HUES48 (cell line): ENCODE measurements around the gene ZNF672.

Source experiments
- H3K27ac ChIP-seq: one replicate; pipeline ENCODE4 v1.7.0; 2013; ENCODE audit warnings: low read depth, low read length, inconsistent platforms
- H3K27me3 ChIP-seq: 2 replicates; pipeline ENCODE4 v1.6.1; 2013; ENCODE audit warnings: mild to moderate bottlenecking, low read length; ENCODE audit not compliant: control insufficient read depth, insufficient read depth
- H3K36me3 ChIP-seq: 2 replicates; pipeline ENCODE4 v1.6.1; 2013; ENCODE audit warnings: low read length; ENCODE audit not compliant: control insufficient read depth, insufficient read depth
- H3K4me1 ChIP-seq: 2 replicates; pipeline ENCODE4 v1.6.1; 2013; ENCODE audit warnings: mild to moderate bottlenecking, low read length; ENCODE audit not compliant: control insufficient read depth, insufficient read depth
- H3K4me3 ChIP-seq: 2 replicates; pipeline ENCODE4 v1.5.1; 2013; ENCODE audit warnings: mild to moderate bottlenecking, low read depth, low read length
- H3K9ac ChIP-seq: 2 replicates; pipeline ENCODE4 v1.6.1; 2013; ENCODE audit warnings: mild to moderate bottlenecking, low read depth, low read length, moderate library complexity
- H3K9me3 ChIP-seq: 2 replicates; pipeline ENCODE4 v1.6.1; 2013; ENCODE audit warnings: low read length; ENCODE audit not compliant: control insufficient read depth, insufficient read depth

ZNF672 gene

DNA sequence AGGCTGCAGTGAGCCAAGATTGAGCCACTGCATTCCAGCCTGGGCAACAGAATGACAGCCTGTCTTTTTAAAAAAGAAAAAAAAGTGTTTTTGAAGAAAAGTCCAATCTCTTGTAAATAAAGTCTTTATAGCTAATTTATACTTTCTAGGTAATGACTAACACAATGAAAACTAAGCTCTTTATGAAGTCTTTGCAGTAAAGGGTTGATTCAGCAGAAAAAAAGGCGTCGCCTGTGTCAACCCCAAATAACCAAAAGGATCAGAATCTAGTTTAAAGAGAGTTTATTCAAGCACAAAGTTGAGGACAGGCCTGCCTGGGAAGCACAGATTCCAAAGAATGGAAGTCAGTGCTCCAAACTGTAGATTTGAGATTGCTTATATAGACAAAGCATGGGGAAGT lies 53.7 kb downstream of the ZNF672 start:
- Histone ChIP-seq H3K4me3 (no peak overlapping the region), H3K9me3 (no peaks in the 10 kb centered on the region), H3K27me3 (no peaks in the 10 kb centered on the region)

DNA sequence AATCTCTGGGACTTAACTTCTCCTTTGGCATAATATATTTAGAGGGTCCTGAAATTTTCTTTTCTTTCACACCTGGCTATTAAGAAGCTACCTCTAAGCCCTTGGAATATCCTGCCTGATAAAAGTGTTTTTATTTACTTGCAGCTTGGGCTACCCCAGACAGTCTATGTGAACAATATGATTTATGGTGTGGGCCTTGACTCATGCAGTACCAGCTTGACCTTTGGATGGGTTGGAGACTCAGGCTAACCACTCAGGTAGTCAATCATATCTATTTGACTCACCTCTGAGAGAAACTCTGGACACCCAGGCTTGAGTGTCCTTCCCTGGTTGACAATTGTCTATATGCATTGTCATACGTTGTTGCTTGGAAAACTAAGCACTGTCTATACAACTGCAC lies 54.6 kb downstream of the ZNF672 start:
- Histone ChIP-seq H3K4me3 (no peak overlapping the region), H3K27me3 (no peaks in the 10 kb centered on the region), H3K4me1 (peaks cover 5% of the 10 kb centered on the region; the same call in 1 of the 2 replicates), H3K9me3 (no peaks in the 10 kb centered on the region), H3K27ac (no peak overlapping the region), H3K9ac (no peak overlapping the region), H3K36me3 (no peaks in the 10 kb centered on the region)

More for the DNA sequence above, 53.7 kb downstream of the ZNF672 start:
- no peaks in the 10 kb centered on the region for H3K36me3 ChIP-seq
- H3K4me1 ChIP-seq: peaks cover 4% of the 10 kb centered on the region; the same call in 1 of the 2 replicates
- no peak overlapping the region for H3K27ac ChIP-seq
- H3K9ac ChIP-seq: no peak overlapping the region

DNA sequence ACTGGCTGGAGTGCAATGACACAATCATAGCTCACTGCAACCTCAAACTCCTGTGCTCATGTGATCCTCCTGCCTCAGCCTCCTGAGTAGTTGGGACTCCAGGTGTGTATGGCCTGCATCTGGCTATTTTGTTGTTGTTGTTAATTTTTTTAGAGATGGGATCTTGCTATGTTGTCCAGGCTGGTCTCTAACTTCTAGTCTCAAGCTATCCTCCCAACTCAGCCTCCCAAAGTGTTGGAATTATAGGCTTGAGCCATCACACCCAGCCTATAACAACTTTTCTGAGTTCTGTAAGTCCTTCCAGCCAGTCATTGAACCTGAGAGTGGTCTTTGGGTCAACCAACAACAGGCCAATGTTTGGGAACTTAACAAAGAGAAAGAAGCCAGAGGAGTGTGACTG lies 56.8 kb downstream of the ZNF672 start:
- H3K9me3 ChIP-seq: no peaks in the 10 kb centered on the region
- no peak overlapping the region for H3K27ac ChIP-seq
- no peak overlapping the region for H3K9ac ChIP-seq
- peaks cover 2% of the 10 kb centered on the region; the same call in 1 of the 2 replicates for H3K4me1 ChIP-seq
- H3K27me3 ChIP-seq: no peaks in the 10 kb centered on the region
- H3K36me3 ChIP-seq: no peaks in the 10 kb centered on the region
- H3K4me3 ChIP-seq: no peak overlapping the region

DNA sequence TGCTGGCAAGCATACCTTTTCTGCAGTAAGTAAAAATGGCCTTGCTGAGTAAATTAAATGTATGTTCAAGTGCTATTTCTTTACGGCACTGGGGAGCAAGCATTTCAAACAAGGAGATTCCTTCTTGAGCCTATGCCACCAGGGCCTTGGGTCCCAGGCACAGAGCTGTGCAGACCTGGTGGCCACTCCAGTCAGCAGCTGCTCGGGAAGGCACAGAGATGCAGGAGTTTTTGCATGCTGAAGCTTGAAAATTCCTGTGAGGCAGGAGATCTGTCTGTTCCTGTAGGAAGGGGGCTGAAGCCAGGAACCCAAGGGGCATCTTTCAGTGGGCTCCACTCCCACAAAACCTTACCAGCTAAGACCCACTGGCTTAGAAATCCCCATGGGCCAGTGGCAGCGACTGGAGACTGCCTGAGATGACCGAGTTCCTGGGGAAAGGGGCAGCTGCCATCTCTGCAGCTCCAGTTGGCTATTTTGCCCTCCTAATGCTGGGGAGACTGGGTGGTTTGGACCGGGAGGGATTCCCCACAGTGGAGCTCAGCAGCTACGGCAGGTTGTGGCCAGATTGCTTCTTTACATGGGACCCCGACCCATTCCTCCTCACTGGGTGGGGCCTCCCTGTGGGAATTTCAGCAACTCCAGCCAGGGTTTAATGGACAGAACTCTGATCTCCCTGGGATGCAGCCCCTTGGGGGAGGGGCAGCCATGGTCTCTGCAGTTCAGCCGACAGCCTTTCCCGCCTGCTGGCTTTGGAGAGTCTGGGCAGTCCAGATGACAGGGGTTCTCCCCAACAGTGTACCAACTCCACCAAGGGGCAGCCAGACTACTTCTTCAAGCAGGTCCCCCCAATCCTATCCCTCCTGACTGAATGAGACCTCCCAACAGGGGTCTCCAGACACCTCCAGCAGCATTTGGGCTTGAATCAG lies 59.7 kb downstream of the ZNF672 start:
- Histone ChIP-seq H3K36me3 (no peaks in the 10 kb centered on the region), H3K9ac (no peak overlapping the region), H3K27me3 (no peaks in the 10 kb centered on the region), H3K27ac (no peak overlapping the region), H3K4me1 (peaks cover 2% of the 10 kb centered on the region; the same call in 1 of the 2 replicates), H3K9me3 (no peaks in the 10 kb centered on the region), H3K4me3 (no peak overlapping the region)
